Spleen (tissue), 7 donors: ENCODE data around the gene LMBR1.

Experiments used
- CTCF ChIP-seq, 11 experiments: fragments of 200-600 bp in 7 of 11; fragments of 450-650 bp in 4 of 11; sonication (generic) in 4 of 11; IDR thresholded peaks in 8 of 11; conservative IDR thresholded peaks in 3 of 11; 1 replicate in 7 of 11; 2 replicates in 4 of 11; pipeline versions ENCODE4 v1.4.0 to v1.8.0; 2016 to 2021; ENCODE audit warnings: antibody characterized with exemption in 11 of 11, inconsistent platforms in 4 of 11, mild to moderate bottlenecking in 1 of 11
- POLR2AphosphoS5 ChIP-seq, 3 donors: sonication (generic); formaldehyde crosslinking; IDR thresholded peaks; one replicate each; pipeline ENCODE4 v1.5.1; 2017; ENCODE audit warnings: antibody characterized with exemption in 3 of 3
- donor health status: DM: no; HTN: no; CAD: no; lungs with moderate emphysema.
- donor health status: DM: no; HTN: no; CAD: no.
- donor health status: DM: no; HTN: no; CAD: no.

DNA sequence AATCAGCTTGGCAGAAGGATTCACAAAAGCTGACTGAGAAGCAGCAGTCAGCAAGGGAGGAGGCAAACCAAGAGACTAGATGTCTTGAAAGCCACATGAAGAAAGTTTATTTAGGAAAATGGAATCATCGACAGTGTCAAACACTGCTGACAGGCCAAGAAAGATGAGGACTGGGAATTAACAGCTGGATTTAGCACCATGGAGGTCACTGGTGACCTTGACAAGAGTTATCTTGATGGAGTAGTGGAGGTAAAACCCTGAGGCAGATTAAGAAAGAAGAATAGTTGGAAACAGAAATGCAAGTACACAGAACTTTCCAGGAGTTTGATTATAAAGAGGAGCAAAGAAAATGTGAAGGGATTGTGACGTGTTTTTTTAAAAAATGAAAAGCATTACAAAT is 51.5 kb downstream of the LMBR1 start:
- TF ChIP-seq CTCF (IDR thresholded peaks at IDR 0.05 in 8 of 11, conservative IDR thresholded peaks at IDR 0.05 in 3 of 11) (no peak), POLR2AphosphoS5 (IDR thresholded peaks at IDR 0.05) (no peak)
